ENCODE measurements around the gene LTK.
A peak's percentile ranks its signal among the peaks of the same experiment; 100 is the strongest.

The LTK gene

DNA sequence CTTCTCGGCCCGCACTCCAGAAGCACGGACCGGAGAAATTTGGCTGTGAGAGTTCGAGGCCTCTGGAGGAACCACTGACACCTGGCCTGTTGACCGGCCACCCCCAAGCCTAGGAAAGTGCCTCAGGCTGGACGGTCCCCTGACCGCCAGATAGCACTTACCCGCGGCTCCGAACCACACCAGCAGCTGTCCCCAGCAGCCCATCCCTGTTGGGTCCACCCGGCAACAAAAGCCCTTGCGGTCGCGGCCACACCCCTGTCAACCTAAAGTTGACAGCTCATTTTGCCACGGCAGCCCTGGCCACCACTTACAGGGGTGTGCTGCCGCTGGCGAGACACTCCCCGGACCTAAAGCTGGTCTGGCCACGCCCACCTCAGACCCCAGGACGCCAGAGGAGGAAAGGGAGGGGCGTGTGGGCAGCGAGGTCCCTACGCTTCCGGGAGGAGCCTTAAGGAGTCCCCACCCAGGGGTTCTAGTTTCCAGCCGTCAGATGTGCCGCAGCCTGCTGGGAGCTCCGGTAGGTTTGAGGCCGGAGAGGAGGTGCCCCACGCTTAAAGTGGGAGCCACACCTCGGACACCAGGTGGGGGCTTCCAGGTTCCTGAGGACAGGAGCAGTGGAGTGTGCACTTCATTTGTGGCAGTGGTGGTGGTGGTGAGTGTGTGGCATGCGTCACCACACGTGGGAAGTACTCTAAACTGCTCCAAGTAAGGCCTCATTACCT, at the start of gene LTK:
Gene LTK, minus strand, starts transcription at position 322 of the 722 bp plus-strand sequence. Its CDS starts 118 bp downstream, at position 204.
- Histone ChIP-seq H3K79me2 (ENCODE audit: insufficient read depth, low read length) (no peaks in the 10 kb centered on the region), H3K9ac (ENCODE audit: low read length) (no peak within 1 kb of the TSS; the same call in 1 of the 2 replicates), H3K9me3 (ENCODE audit: low read length) (no peaks in the 10 kb centered on the region), H3K36me3 (ENCODE audit: insufficient read depth, low read length) (no peaks in the 10 kb centered on the region; the same call in 1 of the 2 replicates), H3K27ac (ENCODE audit: low read depth, low read length, poor library complexity, severe bottlenecking) (no peak within 1 kb of the TSS), H3K27me3 (ENCODE audit: insufficient read depth, low read length) (0 out of 2 replicates have a peak, but pooled peaks cover 7% of the 10 kb centered on the region), H3K9me2 (ENCODE audit: low read depth, low read length) (no peaks in the 10 kb centered on the region), H3K4me2 (ENCODE audit: low read length) (peak within 1 kb of the TSS; percentile 58), H3K4me1 (ENCODE audit: insufficient read depth, low read length, severe bottlenecking) (peaks cover 28% of the 10 kb centered on the region), H3K4me3 (ENCODE audit: low read depth, low read length, poor library complexity, severe bottlenecking) (peak within 1 kb of the TSS; percentile 37), H2AFZ (ENCODE audit: low read length) (no peak within 1 kb of the TSS), H4K20me1 (ENCODE audit: insufficient read depth, low read length) (no peaks in the 10 kb centered on the region), H3F3A (ENCODE audit: insufficient read depth, low read length) (no peaks in the 10 kb centered on the region)
- TF ChIP-seq, protein P1, sequence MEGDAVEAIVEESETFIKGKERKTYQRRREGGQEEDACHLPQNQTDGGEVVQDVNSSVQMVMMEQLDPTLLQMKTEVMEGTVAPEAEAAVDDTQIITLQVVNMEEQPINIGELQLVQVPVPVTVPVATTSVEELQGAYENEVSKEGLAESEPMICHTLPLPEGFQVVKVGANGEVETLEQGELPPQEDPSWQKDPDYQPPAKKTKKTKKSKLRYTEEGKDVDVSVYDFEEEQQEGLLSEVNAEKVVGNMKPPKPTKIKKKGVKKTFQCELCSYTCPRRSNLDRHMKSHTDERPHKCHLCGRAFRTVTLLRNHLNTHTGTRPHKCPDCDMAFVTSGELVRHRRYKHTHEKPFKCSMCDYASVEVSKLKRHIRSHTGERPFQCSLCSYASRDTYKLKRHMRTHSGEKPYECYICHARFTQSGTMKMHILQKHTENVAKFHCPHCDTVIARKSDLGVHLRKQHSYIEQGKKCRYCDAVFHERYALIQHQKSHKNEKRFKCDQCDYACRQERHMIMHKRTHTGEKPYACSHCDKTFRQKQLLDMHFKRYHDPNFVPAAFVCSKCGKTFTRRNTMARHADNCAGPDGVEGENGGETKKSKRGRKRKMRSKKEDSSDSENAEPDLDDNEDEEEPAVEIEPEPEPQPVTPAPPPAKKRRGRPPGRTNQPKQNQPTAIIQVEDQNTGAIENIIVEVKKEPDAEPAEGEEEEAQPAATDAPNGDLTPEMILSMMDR (IDR thresholded peaks at IDR 0.05; ENCODE audit: low read length): no peak
- no peak for TF ChIP-seq EZH2 (IDR thresholded peaks at IDR 0.05; ENCODE audit: borderline replicate concordance, low read length)

GRCh38 chr15:41562784-41563198, 49.2 kb upstream of the LTK start:
- Histone ChIP-seq H3K9me2 (ENCODE audit: low read depth, low read length) (no peaks in the 10 kb centered on the region), H3K9ac (ENCODE audit: low read length) (no peak overlapping the region), H2AFZ (ENCODE audit: low read length) (no peak overlapping the region), H3K79me2 (ENCODE audit: insufficient read depth, low read length) (no peaks in the 10 kb centered on the region), H4K20me1 (ENCODE audit: insufficient read depth, low read length) (no peaks in the 10 kb centered on the region), H3K4me3 (ENCODE audit: low read depth, low read length, poor library complexity, severe bottlenecking) (no peak overlapping the region), H3K36me3 (ENCODE audit: insufficient read depth, low read length) (no peaks in the 10 kb centered on the region), H3K9me3 (ENCODE audit: low read length) (no peaks in the 10 kb centered on the region), H3K4me1 (ENCODE audit: insufficient read depth, low read length, severe bottlenecking) (peaks cover 13% of the 10 kb centered on the region), H3K4me2 (ENCODE audit: low read length) (no peak overlapping the region), H3K27me3 (ENCODE audit: insufficient read depth, low read length) (peaks cover 12% of the 10 kb centered on the region; the same call in 1 of the 2 replicates), H3F3A (ENCODE audit: insufficient read depth, low read length) (no peaks in the 10 kb centered on the region), H3K27ac (ENCODE audit: low read depth, low read length, poor library complexity, severe bottlenecking) (no peak overlapping the region)
- TF ChIP-seq, protein P1 (IDR thresholded peaks at IDR 0.05; ENCODE audit: low read length): no peak
- no peak for TF ChIP-seq EZH2 (IDR thresholded peaks at IDR 0.05; ENCODE audit: borderline replicate concordance, low read length)

- no peak overlapping the region for H2AFZ ChIP-seq (ENCODE audit: low read length)
- no peaks in the 10 kb centered on the region for H3K36me3 ChIP-seq (ENCODE audit: insufficient read depth, low read length)
- no peaks in the 10 kb centered on the region for H4K20me1 ChIP-seq (ENCODE audit: insufficient read depth, low read length)
- no peaks in the 10 kb centered on the region for H3K79me2 ChIP-seq (ENCODE audit: insufficient read depth, low read length)
- TF ChIP-seq, protein P1 (IDR thresholded peaks at IDR 0.05; ENCODE audit: low read length): no peak
- TF ChIP-seq EZH2 (IDR thresholded peaks at IDR 0.05; ENCODE audit: borderline replicate concordance, low read length): no peak
- H3K27me3 ChIP-seq (ENCODE audit: insufficient read depth, low read length): peaks cover 12% of the 10 kb centered on the region; the same call in 1 of the 2 replicates
- H3K4me1 ChIP-seq (ENCODE audit: insufficient read depth, low read length, severe bottlenecking): peaks cover 19% of the 10 kb centered on the region
- H3K4me2 ChIP-seq (ENCODE audit: low read length): no peak overlapping the region
- no peak overlapping the region for H3K9ac ChIP-seq (ENCODE audit: low read length)
- H3F3A ChIP-seq (ENCODE audit: insufficient read depth, low read length): no peaks in the 10 kb centered on the region
- H3K9me2 ChIP-seq (ENCODE audit: low read depth, low read length): no peaks in the 10 kb centered on the region
- H3K9me3 ChIP-seq (ENCODE audit: low read length): no peaks in the 10 kb centered on the region
- no peak overlapping the region for H3K27ac ChIP-seq (ENCODE audit: low read depth, low read length, poor library complexity, severe bottlenecking)
- no peak overlapping the region for H3K4me3 ChIP-seq (ENCODE audit: low read depth, low read length, poor library complexity, severe bottlenecking)
Observed at GRCh38 chr15:41562244-41562643, 48.6 kb upstream of the LTK start.
